Liver (tissue), 3 donors: ENCODE data around the gene CD300LD.

Experiments
- EGR1 ChIP-seq, 2 donors: IDR thresholded peaks; 2 replicates each; pipeline ENCODE4 v1.6.1; 2016 to 2018; ENCODE audit warnings: antibody characterized with exemption in 2 of 2, low read depth in 2 of 2
- FOXA2 ChIP-seq: IDR thresholded peaks from 2 replicates; pipeline ENCODE4 v1.6.1; 2016; ENCODE audit warnings: antibody characterized with exemption
- GABPA ChIP-seq, 2 donors: IDR thresholded peaks in 1 of 2; conservative IDR thresholded peaks in 1 of 2; 2 replicates each; pipeline ENCODE4 v1.6.1; 2016; ENCODE audit warnings: antibody characterized with exemption in 2 of 2, mild to moderate bottlenecking in 1 of 2, moderate library complexity in 1 of 2
- HNF4A ChIP-seq, 2 donors: conservative IDR thresholded peaks; 2 replicates each; pipeline ENCODE4 v1.6.1; 2016; ENCODE audit warnings: antibody characterized with exemption in 2 of 2, mild to moderate bottlenecking in 2 of 2
- NR2F2 ChIP-seq: IDR thresholded peaks from 2 replicates; pipeline ENCODE4 v1.6.1; 2016; ENCODE audit warnings: antibody characterized with exemption
- SP1 ChIP-seq: IDR thresholded peaks from 2 replicates; pipeline ENCODE4 v1.6.1; 2018; ENCODE audit warnings: antibody characterized with exemption, mild to moderate bottlenecking
- TAF1 ChIP-seq: conservative IDR thresholded peaks from 2 replicates; pipeline ENCODE4 v1.6.1; 2016; ENCODE audit warnings: antibody characterized with exemption, mild to moderate bottlenecking
- YY1 ChIP-seq: IDR thresholded peaks from 2 replicates; pipeline ENCODE4 v1.6.1; 2016; ENCODE audit warnings: antibody characterized with exemption, mild to moderate bottlenecking
- TF ChIP-seq, protein P1 (sequence below): fragments of 150-350 bp; IDR thresholded peaks from 2 replicates; pipeline ENCODE4 v1.5.1; 2017; ENCODE audit warnings: improper control_type of control experiment, low read depth, low read length; ENCODE audit not compliant: missing input control
- TF ChIP-seq, protein P2 (sequence below): IDR thresholded peaks from 2 replicates; pipeline ENCODE4 v1.6.1; 2016; ENCODE audit warnings: antibody characterized with exemption
- TF ChIP-seq, protein P3 (sequence below): IDR thresholded peaks from 2 replicates; pipeline ENCODE4 v1.6.1; 2016; ENCODE audit warnings: antibody characterized with exemption, mild to moderate bottlenecking
- TF ChIP-seq, protein P4 (sequence below): IDR thresholded peaks from 2 replicates; pipeline ENCODE4 v1.6.1; 2016; ENCODE audit warnings: antibody characterized with exemption
- donor health status: healthy.
- donor health status: healthy.

DNA sequence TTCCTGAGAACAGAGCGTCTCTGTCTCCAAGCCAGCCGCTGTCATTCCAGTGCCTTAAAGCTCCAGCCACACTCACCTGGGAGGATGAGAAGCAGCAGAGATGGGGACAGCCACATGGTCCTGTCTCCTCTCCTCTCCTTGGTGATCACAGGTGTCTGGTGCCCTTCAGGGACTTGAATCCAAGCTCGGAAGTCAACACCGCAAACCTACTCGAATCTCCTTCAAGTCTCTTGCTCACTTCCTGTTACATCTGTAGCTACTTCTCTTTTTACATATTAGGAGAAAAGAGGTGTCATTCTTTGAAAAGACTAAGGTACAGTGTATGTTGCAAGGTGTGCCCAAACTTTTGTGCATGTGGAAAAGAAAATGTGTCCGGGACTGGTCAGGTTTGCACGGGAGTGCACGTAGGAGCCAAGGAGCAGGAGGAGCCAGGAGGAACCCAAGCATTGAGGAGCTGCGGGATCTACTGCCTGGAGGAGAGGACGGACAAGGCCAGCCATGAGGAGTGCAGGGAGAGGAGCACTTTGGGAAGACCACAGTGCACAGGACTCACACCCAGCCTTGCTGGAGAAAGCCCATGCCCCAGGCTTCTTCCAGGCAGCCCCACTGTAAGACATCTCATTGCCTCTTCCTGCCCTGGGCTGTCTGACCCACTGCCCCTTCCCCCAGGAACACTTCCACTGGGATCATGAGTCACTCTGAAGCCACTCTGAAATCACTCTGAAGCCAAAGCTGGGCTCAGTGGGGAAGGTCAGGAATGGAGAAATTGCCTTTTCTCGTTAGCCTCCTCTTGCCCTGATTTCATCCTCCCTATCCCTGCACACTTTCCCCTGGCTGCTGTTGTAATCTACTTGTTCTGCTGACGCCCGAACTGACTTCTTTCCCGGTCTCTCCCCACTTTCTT lies at the start of gene CD300LD:
- TF ChIP-seq, protein P1, sequence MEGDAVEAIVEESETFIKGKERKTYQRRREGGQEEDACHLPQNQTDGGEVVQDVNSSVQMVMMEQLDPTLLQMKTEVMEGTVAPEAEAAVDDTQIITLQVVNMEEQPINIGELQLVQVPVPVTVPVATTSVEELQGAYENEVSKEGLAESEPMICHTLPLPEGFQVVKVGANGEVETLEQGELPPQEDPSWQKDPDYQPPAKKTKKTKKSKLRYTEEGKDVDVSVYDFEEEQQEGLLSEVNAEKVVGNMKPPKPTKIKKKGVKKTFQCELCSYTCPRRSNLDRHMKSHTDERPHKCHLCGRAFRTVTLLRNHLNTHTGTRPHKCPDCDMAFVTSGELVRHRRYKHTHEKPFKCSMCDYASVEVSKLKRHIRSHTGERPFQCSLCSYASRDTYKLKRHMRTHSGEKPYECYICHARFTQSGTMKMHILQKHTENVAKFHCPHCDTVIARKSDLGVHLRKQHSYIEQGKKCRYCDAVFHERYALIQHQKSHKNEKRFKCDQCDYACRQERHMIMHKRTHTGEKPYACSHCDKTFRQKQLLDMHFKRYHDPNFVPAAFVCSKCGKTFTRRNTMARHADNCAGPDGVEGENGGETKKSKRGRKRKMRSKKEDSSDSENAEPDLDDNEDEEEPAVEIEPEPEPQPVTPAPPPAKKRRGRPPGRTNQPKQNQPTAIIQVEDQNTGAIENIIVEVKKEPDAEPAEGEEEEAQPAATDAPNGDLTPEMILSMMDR: no peak
- TF ChIP-seq, protein P2, sequence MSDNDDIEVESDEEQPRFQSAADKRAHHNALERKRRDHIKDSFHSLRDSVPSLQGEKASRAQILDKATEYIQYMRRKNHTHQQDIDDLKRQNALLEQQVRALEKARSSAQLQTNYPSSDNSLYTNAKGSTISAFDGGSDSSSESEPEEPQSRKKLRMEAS: no peak
- TF ChIP-seq NR2F2 (no peak), YY1 (no peak), GABPA (IDR thresholded peaks at IDR 0.05 in 1 of 2, conservative IDR thresholded peaks at IDR 0.05 in 1 of 2) (no peak), SP1 (no peak), FOXA2 (no peak), HNF4A (conservative IDR thresholded peaks at IDR 0.05) (no peak), TAF1 (no peak), EGR1 (IDR thresholded peaks at IDR 0.05; ENCODE audit: low read depth in 2 of 2) (no peak)
- TF ChIP-seq, protein P3, sequence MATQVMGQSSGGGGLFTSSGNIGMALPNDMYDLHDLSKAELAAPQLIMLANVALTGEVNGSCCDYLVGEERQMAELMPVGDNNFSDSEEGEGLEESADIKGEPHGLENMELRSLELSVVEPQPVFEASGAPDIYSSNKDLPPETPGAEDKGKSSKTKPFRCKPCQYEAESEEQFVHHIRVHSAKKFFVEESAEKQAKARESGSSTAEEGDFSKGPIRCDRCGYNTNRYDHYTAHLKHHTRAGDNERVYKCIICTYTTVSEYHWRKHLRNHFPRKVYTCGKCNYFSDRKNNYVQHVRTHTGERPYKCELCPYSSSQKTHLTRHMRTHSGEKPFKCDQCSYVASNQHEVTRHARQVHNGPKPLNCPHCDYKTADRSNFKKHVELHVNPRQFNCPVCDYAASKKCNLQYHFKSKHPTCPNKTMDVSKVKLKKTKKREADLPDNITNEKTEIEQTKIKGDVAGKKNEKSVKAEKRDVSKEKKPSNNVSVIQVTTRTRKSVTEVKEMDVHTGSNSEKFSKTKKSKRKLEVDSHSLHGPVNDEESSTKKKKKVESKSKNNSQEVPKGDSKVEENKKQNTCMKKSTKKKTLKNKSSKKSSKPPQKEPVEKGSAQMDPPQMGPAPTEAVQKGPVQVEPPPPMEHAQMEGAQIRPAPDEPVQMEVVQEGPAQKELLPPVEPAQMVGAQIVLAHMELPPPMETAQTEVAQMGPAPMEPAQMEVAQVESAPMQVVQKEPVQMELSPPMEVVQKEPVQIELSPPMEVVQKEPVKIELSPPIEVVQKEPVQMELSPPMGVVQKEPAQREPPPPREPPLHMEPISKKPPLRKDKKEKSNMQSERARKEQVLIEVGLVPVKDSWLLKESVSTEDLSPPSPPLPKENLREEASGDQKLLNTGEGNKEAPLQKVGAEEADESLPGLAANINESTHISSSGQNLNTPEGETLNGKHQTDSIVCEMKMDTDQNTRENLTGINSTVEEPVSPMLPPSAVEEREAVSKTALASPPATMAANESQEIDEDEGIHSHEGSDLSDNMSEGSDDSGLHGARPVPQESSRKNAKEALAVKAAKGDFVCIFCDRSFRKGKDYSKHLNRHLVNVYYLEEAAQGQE: no peak
- TF ChIP-seq, protein P4, sequence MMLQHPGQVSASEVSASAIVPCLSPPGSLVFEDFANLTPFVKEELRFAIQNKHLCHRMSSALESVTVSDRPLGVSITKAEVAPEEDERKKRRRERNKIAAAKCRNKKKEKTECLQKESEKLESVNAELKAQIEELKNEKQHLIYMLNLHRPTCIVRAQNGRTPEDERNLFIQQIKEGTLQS: no peak
